Occipital lobe (tissue), 2 donors: ENCODE results near the gene C1QTNF5. TPM values are rescaled to one million over a fixed set of nuclear protein-coding genes. Genes with fewer than 3 reads are reported as not detected.

ENCODE experiments used
- DNase-seq: peaks from one replicate; lab custom pipeline; 2025; lab: John Stamatoyannopoulos, UW
- total RNA-seq: library from RNA; depleted of rRNA; stranded (reverse); fragments of >200 nt; gene quantifications from one replicate; pipeline ENCODE4 v1.2.3, GENCODE V29; 2014

C1QTNF5 gene
- total RNA-seq, 1 donor from 2014 or later: 4.2 TPM

DNA sequence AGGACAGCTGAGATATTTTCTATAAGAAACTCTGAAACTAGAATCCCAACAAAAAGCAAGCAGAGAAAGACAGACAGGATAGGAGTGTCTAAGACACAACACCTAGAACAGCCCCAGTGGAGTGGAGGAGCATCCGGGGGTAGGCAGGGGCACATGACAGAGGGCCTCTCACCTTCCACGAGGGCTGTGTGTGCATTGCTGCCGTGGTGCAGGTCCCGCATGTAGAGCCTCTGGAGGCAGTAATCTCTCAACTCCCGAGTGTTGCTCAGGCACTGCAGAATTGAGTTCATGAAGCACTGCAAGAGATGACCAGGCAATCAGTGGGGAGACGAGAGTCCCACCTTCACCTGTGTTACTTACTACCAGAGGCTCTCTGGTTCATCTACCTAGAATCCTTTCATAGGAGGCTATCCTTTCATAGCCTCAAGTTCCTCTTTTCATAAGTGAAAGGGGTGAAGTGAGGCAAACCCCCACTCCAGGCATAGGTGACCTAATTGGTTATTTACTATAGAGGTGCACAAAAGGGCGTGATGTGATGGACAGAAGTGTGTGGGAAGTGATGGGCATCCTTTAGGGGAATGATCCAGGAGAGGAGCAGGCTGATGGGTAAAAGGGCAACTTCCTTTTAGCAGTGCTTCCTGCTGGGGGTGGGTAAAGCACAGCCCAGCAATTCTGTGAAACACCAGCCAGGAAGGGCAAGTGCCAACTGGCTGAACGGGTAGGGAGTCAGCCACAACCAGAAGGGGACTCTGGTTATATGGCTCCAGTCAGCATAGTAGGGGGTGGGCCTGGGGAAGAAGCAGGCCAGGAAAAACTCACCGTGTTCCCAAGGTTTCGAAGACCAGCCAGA lies 18.9 kb upstream of the C1QTNF5 start:
- DNase-seq: no peak

- no peak for DNase-seq
These were observed 16.4 kb upstream of the C1QTNF5 start for GRCh38 chr11:119357074-119357473.

DNA sequence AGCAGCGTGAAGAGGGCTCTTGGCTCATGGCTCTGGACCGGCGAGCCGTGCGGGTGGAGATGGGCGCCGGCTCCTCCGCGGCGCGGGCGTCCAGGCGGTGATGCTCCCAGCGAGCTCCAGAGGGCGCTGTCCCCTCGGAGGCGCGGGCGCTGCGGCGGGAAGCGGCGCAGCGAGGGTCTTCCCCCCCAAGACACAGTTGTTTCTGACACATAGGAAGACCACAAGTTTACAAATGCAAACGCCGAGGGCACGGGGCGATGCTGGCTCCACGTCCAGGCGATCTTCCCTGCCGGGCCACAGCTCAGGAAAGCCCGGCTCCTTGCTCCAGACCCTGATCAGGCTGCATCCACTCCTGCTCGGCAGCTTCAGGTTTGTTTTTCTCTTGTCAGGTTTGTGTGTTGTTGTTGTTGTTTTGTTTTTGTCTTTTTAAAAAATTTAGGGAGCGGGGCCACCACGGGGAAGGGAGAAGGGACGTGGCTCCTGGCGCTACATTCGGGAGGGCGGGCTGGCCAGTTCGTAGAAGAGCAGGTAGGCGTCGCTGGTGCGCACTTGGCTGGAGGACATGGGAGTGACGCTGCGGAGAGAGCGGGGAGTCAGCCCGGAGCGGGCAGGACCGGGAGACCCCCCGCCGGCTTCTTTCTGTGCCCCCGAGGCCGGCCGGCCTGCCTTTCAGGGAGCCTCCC lies 15.8 kb upstream of the C1QTNF5 start:
- DNase-seq: peak; percentile 39

DNA sequence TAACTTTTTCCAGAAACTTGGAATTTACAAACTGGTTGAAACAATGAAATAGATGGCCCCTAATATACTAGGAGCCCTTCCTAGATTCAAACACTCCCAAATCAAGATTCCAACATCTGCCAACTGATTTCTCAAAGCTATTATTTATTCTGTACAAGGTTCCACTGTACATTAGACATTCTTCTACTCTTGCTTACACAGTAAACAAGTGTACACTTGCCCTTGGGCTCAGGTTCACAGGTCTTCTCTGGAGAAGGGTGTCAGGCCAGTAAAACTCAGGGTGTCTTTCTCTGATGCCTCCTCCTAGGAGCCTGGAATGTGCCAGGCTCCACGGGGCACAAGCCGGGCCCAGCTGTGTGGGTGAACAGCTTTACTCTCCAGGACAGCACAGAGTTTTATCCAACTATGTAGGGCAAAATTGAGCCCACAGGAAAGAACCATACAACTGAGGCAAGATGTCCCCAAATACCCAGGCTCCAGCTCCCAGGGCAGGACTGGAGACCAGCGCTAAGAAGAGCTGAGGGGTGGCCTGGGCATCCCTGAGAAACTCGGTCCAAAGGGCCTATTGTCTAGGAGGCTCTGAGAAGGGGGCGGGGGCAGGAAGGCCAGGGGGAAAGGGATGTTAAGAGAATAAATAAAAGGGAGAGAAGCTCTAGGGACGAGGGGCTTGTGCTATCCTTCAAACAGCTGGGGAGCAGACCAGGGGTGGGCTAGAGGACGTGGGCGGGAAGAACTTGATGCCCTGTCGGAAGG lies 14.6 kb upstream of the C1QTNF5 start:
- DNase-seq: no peak

DNA sequence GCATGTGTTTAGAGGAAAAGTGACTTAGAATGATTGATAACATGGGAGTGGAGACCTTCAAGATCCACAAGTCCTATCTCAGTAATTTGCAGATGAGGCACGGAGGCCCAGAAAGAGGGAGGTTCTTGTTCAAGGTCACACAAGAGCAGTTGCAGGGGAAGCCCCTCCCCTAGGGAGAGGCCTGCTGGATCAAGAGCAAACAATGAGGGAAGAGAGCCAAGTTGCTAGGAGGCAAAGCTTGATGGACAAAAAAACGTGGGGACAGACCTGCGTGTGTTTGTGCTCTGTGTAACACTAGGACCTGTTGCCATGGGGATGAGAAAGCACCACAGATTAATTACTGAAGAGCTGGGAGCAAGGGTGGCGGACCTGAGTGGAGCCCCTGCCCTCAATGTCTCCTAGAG lies 12.2 kb upstream of the C1QTNF5 start:
- no peak for DNase-seq

- DNase-seq: no peak
These were observed 10.5 kb upstream of the C1QTNF5 start for GRCh38 chr11:119351232-119351631.

DNA sequence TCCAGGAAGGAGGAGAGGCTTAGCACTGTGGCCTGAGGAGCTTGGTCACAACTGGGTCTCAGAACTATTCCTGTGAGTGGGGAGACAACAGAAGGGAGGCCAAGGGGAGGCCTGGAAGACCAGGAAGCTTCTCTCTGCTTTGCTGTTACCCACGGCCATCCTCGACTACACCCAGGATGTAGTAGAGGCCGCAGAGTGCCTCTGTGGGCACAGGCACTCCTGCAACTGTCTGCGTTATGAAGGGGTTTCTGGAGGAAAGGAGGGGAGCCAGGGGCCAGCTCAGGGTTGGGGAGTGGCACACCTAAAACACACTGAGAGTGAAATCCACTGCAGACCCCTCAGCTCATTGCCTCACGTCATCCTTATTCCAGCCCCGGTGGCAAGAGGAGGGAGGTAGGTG lies 9.6 kb upstream of the C1QTNF5 start:
- DNase-seq: no peak

DNA sequence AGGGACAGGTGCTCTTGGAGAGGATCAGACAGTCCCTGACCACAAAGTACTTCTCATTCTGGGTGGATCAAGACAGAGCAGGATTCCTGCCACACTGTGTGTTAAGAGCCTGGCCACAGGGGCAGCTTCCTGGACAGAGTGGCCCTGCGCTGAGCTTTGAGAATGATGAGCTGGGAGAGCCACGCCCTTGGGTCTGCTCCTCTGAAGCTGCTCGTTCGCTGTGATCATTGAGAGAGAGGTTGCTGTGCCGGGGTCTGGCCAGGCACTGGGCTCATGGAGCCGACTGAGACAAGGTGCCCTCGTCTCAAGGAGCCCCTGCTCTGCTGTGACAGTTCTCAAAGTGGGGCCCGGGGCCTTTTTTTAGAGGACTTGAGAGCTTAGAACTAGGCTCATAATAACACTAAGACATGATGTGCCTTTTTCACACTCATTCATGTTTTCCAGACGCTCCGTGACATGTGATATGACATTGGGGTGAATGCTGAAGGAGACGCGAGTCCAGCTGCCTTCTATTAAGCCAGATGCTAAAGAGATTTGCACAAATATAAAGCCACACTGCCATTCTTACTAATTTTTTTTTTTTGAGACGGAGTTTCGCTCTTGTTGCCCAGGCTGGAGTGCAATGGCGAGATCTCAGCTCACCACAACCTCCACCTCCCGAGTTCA lies 7.4 kb upstream of the C1QTNF5 start:
- no peak for DNase-seq

- no peak for DNase-seq
These were observed 6.6 kb upstream of the C1QTNF5 start for GRCh38 chr11:119347242-119347641.

GRCh38 chr11:119346605-119347004 lies 5.9 kb upstream of the C1QTNF5 start, which contains the start of gene MFRP:
Gene MFRP, minus strand, starts transcription at chr11:119346705. Its CDS starts 192 bp downstream, at chr11:119346513.
- no peak for DNase-seq

GRCh38 chr11:119345685-119346084 lies 5.0 kb upstream of the C1QTNF5 start:
- DNase-seq: no peak

- no peak for DNase-seq
These were observed 3.8 kb upstream of the C1QTNF5 start for GRCh38 chr11:119344291-119345010.

DNA sequence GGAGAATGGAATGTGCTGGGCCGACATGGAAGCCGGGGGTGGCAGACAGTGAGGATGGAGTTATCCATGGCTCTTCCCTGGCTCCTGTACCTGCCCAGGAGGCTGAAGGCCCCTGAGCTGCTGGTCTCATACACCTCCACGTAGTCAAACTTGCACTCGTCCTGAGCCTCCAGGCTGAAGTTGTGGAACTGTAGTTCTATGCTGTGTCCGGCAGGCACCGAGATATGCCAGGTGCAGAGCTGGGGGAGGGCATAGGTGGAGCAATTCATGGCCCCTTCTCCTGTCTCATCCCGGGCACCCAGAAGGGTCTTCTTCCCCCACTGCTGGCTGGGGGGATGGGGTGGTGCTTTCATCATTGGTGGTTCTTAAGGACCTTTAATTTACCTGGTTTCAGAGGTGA lies 3.0 kb upstream of the C1QTNF5 start:
- DNase-seq: no peak

DNA sequence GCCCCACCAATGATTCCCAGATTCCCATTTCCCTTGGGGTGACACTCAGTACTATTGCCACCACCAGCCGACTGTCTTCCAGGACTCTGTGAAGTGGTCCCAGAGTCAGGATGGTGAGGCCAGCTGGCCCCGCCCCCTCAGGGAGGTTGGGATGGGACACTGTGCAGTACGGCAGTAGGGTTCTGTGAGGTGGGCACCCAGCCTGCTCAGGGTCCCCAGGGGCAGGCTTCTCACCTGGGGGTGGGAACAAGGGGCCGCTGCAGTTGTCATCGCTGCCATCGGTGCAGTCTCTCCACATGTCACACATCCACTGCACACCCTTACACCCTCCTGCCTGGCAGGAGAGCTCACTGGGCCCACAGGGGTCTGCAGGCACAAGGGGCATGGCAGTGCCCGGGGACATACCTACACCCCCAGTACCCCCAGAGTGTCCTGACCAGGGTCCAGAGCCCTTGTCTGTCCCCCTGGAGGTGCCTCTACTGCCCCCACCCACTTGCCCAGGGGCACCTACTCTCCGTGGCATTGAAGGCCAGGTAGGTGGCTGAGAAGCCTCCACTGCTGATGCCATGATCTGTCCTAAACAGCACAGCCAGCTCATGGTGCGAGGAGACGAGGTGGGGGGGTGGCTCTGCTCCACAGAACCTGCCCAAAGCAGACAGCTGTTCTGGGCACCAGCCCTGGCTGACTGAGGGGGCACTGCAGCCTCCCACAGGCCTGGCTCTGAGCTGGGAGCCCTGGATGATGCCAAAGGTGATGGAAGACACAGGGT lies 1.9 kb upstream of the C1QTNF5 start:
- no peak for DNase-seq

GRCh38 chr11:119342023-119342300 lies 1.3 kb upstream of the C1QTNF5 start:
- no peak for DNase-seq

GRCh38 chr11:119341222-119342022 lies 739 bp upstream of the C1QTNF5 start:
- DNase-seq: no peak

DNA sequence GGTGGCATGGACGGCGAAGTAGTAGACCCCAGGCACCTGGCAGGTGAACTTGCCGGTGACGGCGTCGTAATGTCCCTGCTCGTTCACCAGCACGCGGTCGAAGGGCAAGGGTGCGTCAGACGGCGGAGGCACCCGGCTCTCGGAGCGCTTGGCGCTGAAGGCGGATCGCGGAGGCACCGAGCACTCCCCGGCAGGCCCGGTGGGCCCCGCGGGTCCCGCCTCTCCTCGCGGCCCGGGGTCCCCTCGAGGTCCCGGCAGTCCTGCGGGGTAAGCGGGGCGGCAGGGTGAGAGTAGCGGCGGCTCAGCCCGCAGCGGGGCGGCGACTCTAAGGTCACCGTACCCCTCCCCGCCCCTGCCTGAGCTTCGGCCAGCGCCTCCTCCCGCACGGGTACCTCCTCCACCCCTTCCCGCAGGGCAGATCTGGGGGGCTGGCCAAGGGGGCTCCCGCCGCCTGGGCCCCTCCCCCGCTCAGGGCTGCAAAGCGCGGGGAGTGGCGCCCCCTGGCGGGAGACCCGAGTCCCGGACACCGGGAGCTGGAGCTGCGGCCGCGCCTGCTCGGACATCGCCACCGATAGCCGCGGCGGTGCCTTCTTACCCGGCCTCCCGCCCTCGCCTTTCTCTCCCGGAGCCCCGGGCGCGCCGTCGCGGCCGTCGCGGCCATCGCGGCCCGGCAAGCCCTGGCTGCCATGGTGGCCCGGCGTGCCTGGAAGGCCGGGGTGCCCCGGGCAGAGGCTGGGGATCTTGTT lies 921 bp downstream of the C1QTNF5 start:
- no peak for DNase-seq

- DNase-seq: no peak
These were observed 1.6 kb downstream of the C1QTNF5 start for GRCh38 chr11:119338965-119339588.
